ENCODE results near the gene KIAA2012.

KIAA2012 gene

GRCh38 chr2:202118168-202118567 lies 45.1 kb downstream of the KIAA2012 start (continued):
- TF ChIP-seq ZFHX2 (tag by site-specific recombination; conservative IDR thresholded peaks at IDR 0.05), result no peak
- no peak for TF ChIP-seq ZNF692 (tag by site-specific recombination; IDR thresholded peaks at IDR 0.05)
- TF ChIP-seq, protein P1, sequence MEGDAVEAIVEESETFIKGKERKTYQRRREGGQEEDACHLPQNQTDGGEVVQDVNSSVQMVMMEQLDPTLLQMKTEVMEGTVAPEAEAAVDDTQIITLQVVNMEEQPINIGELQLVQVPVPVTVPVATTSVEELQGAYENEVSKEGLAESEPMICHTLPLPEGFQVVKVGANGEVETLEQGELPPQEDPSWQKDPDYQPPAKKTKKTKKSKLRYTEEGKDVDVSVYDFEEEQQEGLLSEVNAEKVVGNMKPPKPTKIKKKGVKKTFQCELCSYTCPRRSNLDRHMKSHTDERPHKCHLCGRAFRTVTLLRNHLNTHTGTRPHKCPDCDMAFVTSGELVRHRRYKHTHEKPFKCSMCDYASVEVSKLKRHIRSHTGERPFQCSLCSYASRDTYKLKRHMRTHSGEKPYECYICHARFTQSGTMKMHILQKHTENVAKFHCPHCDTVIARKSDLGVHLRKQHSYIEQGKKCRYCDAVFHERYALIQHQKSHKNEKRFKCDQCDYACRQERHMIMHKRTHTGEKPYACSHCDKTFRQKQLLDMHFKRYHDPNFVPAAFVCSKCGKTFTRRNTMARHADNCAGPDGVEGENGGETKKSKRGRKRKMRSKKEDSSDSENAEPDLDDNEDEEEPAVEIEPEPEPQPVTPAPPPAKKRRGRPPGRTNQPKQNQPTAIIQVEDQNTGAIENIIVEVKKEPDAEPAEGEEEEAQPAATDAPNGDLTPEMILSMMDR (tag by site-specific recombination; IDR thresholded peaks at IDR 0.05), result no peak
- TF ChIP-seq ZNF266 (tag by site-specific recombination; IDR thresholded peaks at IDR 0.05; ENCODE audit: low read depth), result no peak
- TF ChIP-seq, protein P2, sequence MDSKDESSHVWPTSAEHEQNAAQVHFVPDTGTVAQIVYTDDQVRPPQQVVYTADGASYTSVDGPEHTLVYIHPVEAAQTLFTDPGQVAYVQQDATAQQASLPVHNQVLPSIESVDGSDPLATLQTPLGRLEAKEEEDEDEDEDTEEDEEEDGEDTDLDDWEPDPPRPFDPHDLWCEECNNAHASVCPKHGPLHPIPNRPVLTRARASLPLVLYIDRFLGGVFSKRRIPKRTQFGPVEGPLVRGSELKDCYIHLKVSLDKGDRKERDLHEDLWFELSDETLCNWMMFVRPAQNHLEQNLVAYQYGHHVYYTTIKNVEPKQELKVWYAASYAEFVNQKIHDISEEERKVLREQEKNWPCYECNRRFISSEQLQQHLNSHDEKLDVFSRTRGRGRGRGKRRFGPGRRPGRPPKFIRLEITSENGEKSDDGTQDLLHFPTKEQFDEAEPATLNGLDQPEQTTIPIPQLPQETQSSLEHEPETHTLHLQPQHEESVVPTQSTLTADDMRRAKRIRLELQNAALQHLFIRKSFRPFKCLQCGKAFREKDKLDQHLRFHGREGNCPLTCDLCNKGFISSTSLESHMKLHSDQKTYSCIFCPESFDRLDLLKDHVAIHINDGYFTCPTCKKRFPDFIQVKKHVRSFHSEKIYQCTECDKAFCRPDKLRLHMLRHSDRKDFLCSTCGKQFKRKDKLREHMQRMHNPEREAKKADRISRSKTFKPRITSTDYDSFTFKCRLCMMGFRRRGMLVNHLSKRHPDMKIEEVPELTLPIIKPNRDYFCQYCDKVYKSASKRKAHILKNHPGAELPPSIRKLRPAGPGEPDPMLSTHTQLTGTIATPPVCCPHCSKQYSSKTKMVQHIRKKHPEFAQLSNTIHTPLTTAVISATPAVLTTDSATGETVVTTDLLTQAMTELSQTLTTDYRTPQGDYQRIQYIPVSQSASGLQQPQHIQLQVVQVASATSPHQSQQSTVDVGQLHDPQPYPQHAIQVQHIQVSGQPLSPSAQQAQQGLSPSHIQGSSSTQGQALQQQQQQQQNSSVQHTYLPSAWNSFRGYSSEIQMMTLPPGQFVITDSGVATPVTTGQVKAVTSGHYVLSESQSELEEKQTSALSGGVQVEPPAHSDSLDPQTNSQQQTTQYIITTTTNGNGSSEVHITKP (tag by site-specific recombination; IDR thresholded peaks at IDR 0.05), result no peak
- TF ChIP-seq OVOL3 (tag by site-specific recombination; IDR thresholded peaks at IDR 0.05), result no peak

GRCh38 chr2:202120828-202121227 lies 47.8 kb downstream of the KIAA2012 start:
- Histone ChIP-seq H3K4me1 (ENCODE audit: control insufficient read depth, insufficient read depth, low read length) (no peaks in the 10 kb centered on the region), H3K36me3 (ENCODE audit: control insufficient read depth in 2 of 2, insufficient read depth in 1 of 2, low read length in 2 of 2) (no peaks in the 10 kb centered on the region), H3K27ac (ENCODE audit: extremely low read depth, low read depth, low read length) (no peak overlapping the region), H3K9me3 (ENCODE audit: control insufficient read depth, insufficient read depth, low read depth, low read length) (no peaks in the 10 kb centered on the region), H3K4me3 (ENCODE audit: low read depth, low read length) (no peak overlapping the region)
- TF ChIP-seq, protein P3, sequence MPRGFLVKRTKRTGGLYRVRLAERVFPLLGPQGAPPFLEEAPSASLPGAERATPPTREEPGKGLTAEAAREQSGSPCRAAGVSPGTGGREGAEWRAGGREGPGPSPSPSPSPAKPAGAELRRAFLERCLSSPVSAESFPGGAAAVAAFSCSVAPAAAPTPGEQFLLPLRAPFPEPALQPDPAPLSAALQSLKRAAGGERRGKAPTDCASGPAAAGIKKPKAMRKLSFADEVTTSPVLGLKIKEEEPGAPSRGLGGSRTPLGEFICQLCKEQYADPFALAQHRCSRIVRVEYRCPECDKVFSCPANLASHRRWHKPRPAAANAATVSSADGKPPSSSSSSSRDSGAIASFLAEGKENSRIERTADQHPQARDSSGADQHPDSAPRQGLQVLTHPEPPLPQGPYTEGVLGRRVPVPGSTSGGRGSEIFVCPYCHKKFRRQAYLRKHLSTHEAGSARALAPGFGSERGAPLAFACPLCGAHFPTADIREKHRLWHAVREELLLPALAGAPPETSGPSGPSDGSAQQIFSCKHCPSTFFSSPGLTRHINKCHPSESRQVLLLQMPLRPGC (tag by site-specific recombination; IDR thresholded peaks at IDR 0.05), result no peak
- no peak for TF ChIP-seq RBAK (tag by site-specific recombination; IDR thresholded peaks at IDR 0.05)
- TF ChIP-seq ZNF785 (tag by site-specific recombination; IDR thresholded peaks at IDR 0.05), result no peak
- no peak for TF ChIP-seq ZNF366 (tag by site-specific recombination; conservative IDR thresholded peaks at IDR 0.05)
- TF ChIP-seq ZBTB48 (tag by site-specific recombination; IDR thresholded peaks at IDR 0.05), result no peak
- TF ChIP-seq ZNF664 (tag by site-specific recombination; IDR thresholded peaks at IDR 0.05), result no peak
- no peak for TF ChIP-seq ZNF175 (tag by site-specific recombination; IDR thresholded peaks at IDR 0.05)
- TF ChIP-seq SP3 (tag by site-specific recombination; IDR thresholded peaks at IDR 0.05), result no peak
- no peak for TF ChIP-seq ZNF23 (tag by site-specific recombination; IDR thresholded peaks at IDR 0.05; ENCODE audit: borderline replicate concordance)
- TF ChIP-seq HOXA7 (CRISPR knock-in tag; IDR thresholded peaks at IDR 0.05; ENCODE audit: borderline replicate concordance), result no peak
- TF ChIP-seq ZNF19 (tag by site-specific recombination; IDR thresholded peaks at IDR 0.05; ENCODE audit: low read depth), result no peak
- no peak for TF ChIP-seq ZNF600 (tag by site-specific recombination; IDR thresholded peaks at IDR 0.05)
- no peak for TF ChIP-seq ZNF521 (tag by site-specific recombination; IDR thresholded peaks at IDR 0.05)
- no peak for TF ChIP-seq TCF7L2 (IDR thresholded peaks at IDR 0.05; ENCODE audit: borderline replicate concordance, low read depth, low read length)
- CTCF ChIA-PET, result interaction anchor here (2.0 kb wide), 1 partner anchor 16 kb away, joined by 9 read pairs; no protein-coding TSS in a partner anchor
- POLR2A ChIA-PET, result no interaction called here
